ENCODE results near the gene NUBPL. TPM values are rescaled to one million over a fixed set of nuclear protein-coding genes. Genes with fewer than 3 reads are reported as not detected.

Gene NUBPL
- total RNA-seq, 4 donors from 2014 or later: 5.7 to 9.2 (median 7.2) TPM

DNA sequence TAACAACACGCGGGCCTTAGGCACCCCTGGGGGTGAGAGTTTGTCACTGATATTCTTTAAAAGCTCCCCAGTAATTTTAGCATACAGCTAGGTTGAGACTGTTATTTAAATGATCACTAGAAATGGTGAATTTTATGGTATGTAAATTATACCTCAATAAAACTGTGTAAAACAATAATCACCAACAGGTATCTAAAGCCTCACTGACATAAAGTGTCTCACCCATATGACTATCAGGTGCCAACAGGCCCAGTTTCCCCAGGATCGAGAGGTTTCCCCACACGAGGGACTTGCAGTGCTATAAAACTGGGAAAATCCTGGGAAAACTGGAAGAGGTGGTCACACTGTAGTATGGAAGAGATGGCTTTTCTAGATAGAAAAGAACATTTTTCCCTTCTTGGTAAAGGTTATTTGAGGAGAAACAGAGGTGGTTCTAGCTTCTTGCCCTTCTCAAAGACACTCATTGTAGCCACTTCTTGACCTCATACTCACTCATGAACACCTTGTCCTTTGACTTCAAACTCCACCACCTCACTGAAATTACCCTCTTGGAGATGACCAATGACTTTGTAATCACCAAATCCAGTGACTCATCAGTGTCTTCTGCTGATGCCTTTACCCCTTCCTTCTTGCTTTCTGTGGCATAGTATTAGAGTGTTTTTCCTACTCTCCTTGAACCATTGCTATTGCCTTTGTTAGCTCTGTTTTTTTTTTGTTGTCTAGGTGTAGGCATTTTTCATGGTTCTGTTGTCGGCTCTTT is 24.8 kb upstream of the NUBPL start:
- TF ChIP-seq POLR2A (IDR thresholded peaks at IDR 0.05): no peak
- TF ChIP-seq, protein P1, sequence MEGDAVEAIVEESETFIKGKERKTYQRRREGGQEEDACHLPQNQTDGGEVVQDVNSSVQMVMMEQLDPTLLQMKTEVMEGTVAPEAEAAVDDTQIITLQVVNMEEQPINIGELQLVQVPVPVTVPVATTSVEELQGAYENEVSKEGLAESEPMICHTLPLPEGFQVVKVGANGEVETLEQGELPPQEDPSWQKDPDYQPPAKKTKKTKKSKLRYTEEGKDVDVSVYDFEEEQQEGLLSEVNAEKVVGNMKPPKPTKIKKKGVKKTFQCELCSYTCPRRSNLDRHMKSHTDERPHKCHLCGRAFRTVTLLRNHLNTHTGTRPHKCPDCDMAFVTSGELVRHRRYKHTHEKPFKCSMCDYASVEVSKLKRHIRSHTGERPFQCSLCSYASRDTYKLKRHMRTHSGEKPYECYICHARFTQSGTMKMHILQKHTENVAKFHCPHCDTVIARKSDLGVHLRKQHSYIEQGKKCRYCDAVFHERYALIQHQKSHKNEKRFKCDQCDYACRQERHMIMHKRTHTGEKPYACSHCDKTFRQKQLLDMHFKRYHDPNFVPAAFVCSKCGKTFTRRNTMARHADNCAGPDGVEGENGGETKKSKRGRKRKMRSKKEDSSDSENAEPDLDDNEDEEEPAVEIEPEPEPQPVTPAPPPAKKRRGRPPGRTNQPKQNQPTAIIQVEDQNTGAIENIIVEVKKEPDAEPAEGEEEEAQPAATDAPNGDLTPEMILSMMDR (IDR thresholded peaks at IDR 0.05): no peak
- no peak for DNase-seq (ENCODE audit: low spot score in 2 of 2)
- intact Hi-C loops (cut with DNase I; ENCODE audit: low total_unique reads): no loop called here
- H3K4me3 ChIP-seq (ENCODE audit: low read depth, poor library complexity, severe bottlenecking): no peak overlapping the region
- WGBS, 2 donors: 82 to 86% methylated on average over 5 of the region's 5 CpGs

DNA sequence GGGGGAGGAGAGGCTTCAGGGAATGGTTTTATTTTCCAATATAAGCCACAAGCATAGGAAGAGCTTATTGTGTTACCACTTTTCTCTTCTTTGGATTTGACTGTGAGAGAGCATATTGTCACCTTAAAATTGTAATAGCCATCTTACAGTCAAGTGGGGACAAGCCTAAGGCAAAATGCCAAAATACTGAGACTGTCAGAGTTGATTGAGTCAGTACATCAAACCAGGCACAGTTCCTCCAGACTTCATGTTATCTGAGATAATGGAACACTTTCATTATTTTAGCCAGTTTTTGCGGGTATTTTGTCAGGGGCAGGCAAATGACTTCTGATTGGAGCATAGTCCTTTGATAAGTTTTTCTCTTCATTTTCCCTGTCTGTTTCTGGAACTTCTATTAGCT is 19.5 kb upstream of the NUBPL start:
- no peak overlapping the region for H3K4me3 ChIP-seq (ENCODE audit: low read depth, poor library complexity, severe bottlenecking)
- TF ChIP-seq, protein P1 (IDR thresholded peaks at IDR 0.05): no peak
- TF ChIP-seq POLR2A (IDR thresholded peaks at IDR 0.05): no peak
- no peak for DNase-seq (ENCODE audit: low spot score in 2 of 2)
- 56 to 58% methylated on average over 1 of the region's 1 CpG for WGBS, 2 donors
- intact Hi-C loops (cut with DNase I; ENCODE audit: low total_unique reads): no loop called here

DNA sequence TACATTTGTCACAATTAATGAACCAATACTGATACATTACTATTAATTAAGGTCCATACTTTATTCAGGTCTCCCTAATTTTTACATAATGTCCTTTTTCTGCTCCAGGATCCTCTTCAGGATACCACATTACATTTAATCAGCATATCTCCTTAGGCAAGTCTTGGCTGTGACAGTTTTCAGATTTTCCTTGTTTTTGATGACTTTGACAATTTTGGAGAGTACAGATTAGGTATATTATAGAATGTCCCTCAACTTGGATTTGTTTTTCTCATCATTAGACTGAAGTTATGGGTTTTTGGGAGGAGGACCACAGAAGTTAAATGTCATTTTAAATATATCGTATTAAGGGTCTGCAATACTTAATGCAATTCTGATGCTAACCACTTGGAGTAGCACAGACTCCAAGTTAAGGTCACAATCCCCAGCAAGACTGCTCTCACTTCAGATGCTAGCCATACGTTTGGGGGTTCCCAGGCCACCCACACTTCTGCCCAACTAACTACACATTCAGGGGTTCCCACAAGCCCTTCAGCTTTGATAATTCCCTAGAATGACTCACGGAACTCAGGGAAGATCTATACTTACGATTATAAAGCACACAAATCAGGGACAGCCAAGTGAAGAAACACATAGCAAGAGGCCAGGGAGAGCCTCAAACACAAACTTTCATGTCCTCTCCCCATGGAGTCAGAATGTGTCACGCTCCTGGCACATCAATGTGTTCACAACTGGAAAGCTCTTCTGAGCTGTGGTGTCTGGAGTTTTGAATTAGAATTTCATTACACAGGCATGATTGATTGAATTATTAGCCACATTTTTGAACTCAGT is 17.0 kb upstream of the NUBPL start:
- WGBS, 2 donors: 67 to 72% methylated on average over 5 of the region's 5 CpGs
- TF ChIP-seq POLR2A (IDR thresholded peaks at IDR 0.05): no peak
- TF ChIP-seq, protein P1 (IDR thresholded peaks at IDR 0.05): no peak
- intact Hi-C loops (cut with DNase I; ENCODE audit: low total_unique reads): no loop called here
- no peak overlapping the region for H3K4me3 ChIP-seq (ENCODE audit: low read depth, poor library complexity, severe bottlenecking)
- DNase-seq (ENCODE audit: low spot score in 2 of 2): no peak

DNA sequence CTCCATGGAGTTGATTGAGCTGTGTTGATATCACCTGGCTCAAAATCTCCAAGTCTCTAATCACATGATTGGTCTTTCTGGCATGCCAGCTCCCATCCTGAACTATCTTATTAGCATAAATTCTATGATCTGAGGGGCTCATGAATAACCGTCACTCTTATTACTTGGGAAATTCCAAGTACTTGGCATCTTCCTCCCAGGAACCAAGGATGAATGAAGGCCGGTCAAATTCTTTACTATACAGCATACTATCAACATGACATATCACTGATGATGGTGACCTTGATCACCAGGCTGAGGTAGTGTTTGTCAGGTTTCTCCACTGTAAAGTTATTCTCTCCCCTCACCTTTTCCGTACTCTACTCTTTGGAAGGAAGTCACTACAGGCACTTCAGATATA is 16.4 kb upstream of the NUBPL start:
- no peak for DNase-seq (ENCODE audit: low spot score in 2 of 2)
- intact Hi-C loops (cut with DNase I; ENCODE audit: low total_unique reads): no loop called here
- H3K4me3 ChIP-seq (ENCODE audit: low read depth, poor library complexity, severe bottlenecking): no peak overlapping the region
- no peak for TF ChIP-seq POLR2A (IDR thresholded peaks at IDR 0.05)
- TF ChIP-seq, protein P1 (IDR thresholded peaks at IDR 0.05): no peak
- 87 to 89% methylated on average over 3 of the region's 3 CpGs for WGBS, 2 donors

DNA sequence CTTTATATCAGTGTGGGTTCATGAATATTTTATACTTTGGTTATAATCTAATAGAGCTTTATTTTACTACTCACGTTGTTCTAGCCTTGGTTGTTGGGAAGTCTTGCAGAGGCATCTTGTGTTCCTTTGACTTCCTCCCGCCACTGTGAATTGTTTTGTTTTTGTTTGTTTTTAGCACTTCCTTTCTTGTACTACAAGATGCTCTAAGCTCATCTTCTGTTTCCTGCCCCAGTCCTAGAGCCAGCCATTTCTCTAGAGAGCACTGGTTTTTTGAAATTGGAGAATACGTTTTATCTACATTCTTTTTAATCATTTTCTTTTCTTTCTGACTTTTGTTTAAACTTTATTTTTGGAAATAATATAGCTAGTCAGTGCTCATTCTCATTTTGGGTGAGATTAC is 15.9 kb upstream of the NUBPL start:
- DNase-seq (ENCODE audit: low spot score in 2 of 2): no peak
- intact Hi-C loops (cut with DNase I; ENCODE audit: low total_unique reads): no loop called here
- H3K4me3 ChIP-seq (ENCODE audit: low read depth, poor library complexity, severe bottlenecking): no peak overlapping the region
- TF ChIP-seq, protein P1 (IDR thresholded peaks at IDR 0.05): no peak
- no peak for TF ChIP-seq POLR2A (IDR thresholded peaks at IDR 0.05)
- WGBS, 2 donors: 64 to 79% methylated on average over 3 of the region's 3 CpGs

Data from lower leg skin (tissue), 4 donors.